ENCODE results near the gene KY.

DNA sequence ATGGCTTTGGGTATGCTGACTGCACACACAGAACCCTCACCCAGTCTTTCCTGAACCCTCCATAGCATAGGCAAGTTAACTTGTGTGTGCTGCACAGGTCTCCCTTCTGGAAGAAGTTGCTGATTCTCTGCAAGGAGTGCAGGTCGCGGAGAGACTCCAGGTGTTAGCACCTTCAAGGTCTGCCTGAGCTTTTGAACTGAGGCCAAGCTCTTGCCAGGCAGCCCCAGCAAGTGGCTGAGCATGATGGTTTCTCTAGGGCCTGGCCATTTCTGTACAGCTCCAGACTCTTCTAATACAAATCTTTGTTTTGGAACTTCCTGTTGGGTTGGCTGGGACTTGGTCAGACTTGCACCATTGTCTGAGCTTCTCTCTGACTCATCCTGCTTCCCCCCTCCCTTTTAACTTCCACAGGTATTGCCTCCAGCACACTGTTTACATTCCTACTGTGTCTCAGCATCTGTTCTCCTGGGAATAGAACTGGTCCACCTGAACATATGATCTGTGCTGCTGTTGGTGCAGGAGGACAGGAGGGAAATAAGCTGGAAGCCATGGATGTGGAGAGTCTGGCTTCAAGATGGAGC, 53.3 kb downstream of the KY start:
- no peak for TF ChIP-seq POLR2A (IDR thresholded peaks at IDR 0.05; ENCODE audit: low read depth, low read length)
- TF ChIP-seq TAF1 (IDR thresholded peaks at IDR 0.05; ENCODE audit: borderline replicate concordance, low read depth, low read length), result no peak
